Lower leg skin (tissue), 3 donors: ENCODE results near the gene KSR2.
"Not testable (repeated sequence)": the region's sequence is repeated elsewhere in the genome, so short reads cannot be mapped to it uniquely, and the experiment has no call there.

ENCODE experiments used
- POLR2A ChIP-seq, 2 donors: fragments of 450-650 bp; IDR thresholded peaks; one replicate each; pipeline ENCODE4 v1.6.1; 2016 to 2017; ENCODE audit warnings: antibody characterized with exemption in 2 of 2, mild to moderate bottlenecking in 1 of 2, moderate library complexity in 1 of 2
- TF ChIP-seq, protein P1 (sequence below), 3 donors: fragments of 450-650 bp; IDR thresholded peaks; one replicate each; pipeline ENCODE4 v1.5.1; 2016; ENCODE audit warnings: antibody characterized with exemption in 3 of 3, mild to moderate bottlenecking in 3 of 3, moderate library complexity in 2 of 3

DNA sequence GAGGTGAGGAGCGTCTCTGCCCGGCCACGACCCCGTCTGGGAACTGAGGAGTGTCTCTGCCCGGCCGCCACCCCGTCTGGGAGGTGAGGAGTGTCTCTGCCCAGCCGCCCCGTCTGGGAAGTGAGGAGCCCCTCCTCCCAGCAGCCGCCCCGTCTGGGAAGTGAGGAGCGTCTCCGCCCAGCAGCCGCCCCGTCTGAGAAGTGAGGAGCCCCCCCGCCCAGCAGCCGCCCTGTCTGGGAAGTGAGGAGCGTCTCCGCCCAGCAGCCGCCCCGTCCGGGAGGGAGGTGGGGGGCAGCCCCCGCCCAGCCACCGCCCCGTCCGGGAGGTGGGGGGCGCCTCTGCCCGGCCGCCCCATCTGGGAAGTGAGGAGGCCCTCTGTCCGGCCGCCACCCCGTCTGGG, 237.7 kb downstream of the KSR2 start:
- TF ChIP-seq, protein P1, sequence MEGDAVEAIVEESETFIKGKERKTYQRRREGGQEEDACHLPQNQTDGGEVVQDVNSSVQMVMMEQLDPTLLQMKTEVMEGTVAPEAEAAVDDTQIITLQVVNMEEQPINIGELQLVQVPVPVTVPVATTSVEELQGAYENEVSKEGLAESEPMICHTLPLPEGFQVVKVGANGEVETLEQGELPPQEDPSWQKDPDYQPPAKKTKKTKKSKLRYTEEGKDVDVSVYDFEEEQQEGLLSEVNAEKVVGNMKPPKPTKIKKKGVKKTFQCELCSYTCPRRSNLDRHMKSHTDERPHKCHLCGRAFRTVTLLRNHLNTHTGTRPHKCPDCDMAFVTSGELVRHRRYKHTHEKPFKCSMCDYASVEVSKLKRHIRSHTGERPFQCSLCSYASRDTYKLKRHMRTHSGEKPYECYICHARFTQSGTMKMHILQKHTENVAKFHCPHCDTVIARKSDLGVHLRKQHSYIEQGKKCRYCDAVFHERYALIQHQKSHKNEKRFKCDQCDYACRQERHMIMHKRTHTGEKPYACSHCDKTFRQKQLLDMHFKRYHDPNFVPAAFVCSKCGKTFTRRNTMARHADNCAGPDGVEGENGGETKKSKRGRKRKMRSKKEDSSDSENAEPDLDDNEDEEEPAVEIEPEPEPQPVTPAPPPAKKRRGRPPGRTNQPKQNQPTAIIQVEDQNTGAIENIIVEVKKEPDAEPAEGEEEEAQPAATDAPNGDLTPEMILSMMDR (IDR thresholded peaks at IDR 0.05) = not testable (repeated sequence)
- TF ChIP-seq POLR2A (IDR thresholded peaks at IDR 0.05) = not testable (repeated sequence)
